ENCODE measurements around the gene ARHGAP36. TPM values are rescaled to one million over a fixed set of nuclear protein-coding genes. Genes with fewer than 3 reads are reported as not detected.

ARHGAP36 gene
- total and polyA plus RNA-seq, 8 donors: 0.05 TPM; not detected in 7

- no peak overlapping the region for H3K4me3 ChIP-seq
- WGBS, 5 donors: 20 to 42% (median 37%) methylated on average over 2 to 5 of the region's 5 CpGs
- DNase-seq: no peak
- TF ChIP-seq EP300 (IDR thresholded peaks at IDR 0.05) (no peak), POLR2AphosphoS5 (IDR thresholded peaks at IDR 0.05) (no peak), CTCF (IDR thresholded peaks at IDR 0.05) (no peak), POLR2A (IDR thresholded peaks at IDR 0.05) (no peak)
- no peaks in the 10 kb centered on the region for H3K4me1 ChIP-seq
- H3K27ac ChIP-seq: no peak overlapping the region
- intact Hi-C loops (cut with DNase I; ENCODE audit: low total_unique reads): no loop called here
- H3K36me3 ChIP-seq: no peaks in the 10 kb centered on the region
- peaks cover 0 to 4% (median 3%) of the 10 kb centered on the region in 3 donors for H3K27me3 ChIP-seq
- H3K9me3 ChIP-seq: no peaks in the 10 kb centered on the region
Measured at GRCh38 chrX:131045726-131046125, 12.4 kb upstream of the ARHGAP36 start.

GRCh38 chrX:131046596-131046995, 11.6 kb upstream of the ARHGAP36 start:
- Histone ChIP-seq H3K27ac (no peak overlapping the region), H3K36me3 (no peaks in the 10 kb centered on the region), H3K9me3 (no peaks in the 10 kb centered on the region), H3K4me1 (no peaks in the 10 kb centered on the region), H3K4me3 (no peak overlapping the region), H3K27me3 (peaks cover 0 to 4% (median 3%) of the 10 kb centered on the region in 3 donors)
- intact Hi-C loops (cut with DNase I; ENCODE audit: low total_unique reads): no loop called here
- no peak for DNase-seq
- TF ChIP-seq EP300 (IDR thresholded peaks at IDR 0.05) (no peak), POLR2AphosphoS5 (IDR thresholded peaks at IDR 0.05) (no peak), POLR2A (IDR thresholded peaks at IDR 0.05) (no peak), CTCF (IDR thresholded peaks at IDR 0.05) (no peak)
- 16 to 49% (median 47%) methylated on average over 5 of the region's 5 CpGs for WGBS, 5 donors

GRCh38 chrX:131047180-131047579, 11.0 kb upstream of the ARHGAP36 start:
- intact Hi-C loops (cut with DNase I; ENCODE audit: low total_unique reads): no loop called here
- H3K27ac ChIP-seq: no peak overlapping the region
- WGBS, 5 donors: 70 to 76% (median 73%) methylated on average over 9 of the region's 9 CpGs
- H3K27me3 ChIP-seq: peaks cover 0 to 4% (median 3%) of the 10 kb centered on the region in 3 donors
- H3K36me3 ChIP-seq: no peaks in the 10 kb centered on the region
- no peaks in the 10 kb centered on the region for H3K4me1 ChIP-seq
- H3K9me3 ChIP-seq: no peaks in the 10 kb centered on the region
- H3K4me3 ChIP-seq: no peak overlapping the region
- no peak for TF ChIP-seq CTCF (IDR thresholded peaks at IDR 0.05)
- no peak for TF ChIP-seq EP300 (IDR thresholded peaks at IDR 0.05)
- TF ChIP-seq POLR2A (IDR thresholded peaks at IDR 0.05): no peak
- no peak for TF ChIP-seq POLR2AphosphoS5 (IDR thresholded peaks at IDR 0.05)
- DNase-seq: no peak

GRCh38 chrX:131053076-131053475, 5.1 kb upstream of the ARHGAP36 start:
- no peaks in the 10 kb centered on the region for H3K36me3 ChIP-seq
- H3K27me3 ChIP-seq: peaks cover 3 to 12% (median 8%) of the 10 kb centered on the region in 3 donors
- H3K4me3 ChIP-seq: no peak overlapping the region
- no peaks in the 10 kb centered on the region for H3K4me1 ChIP-seq
- no peak for TF ChIP-seq POLR2A (IDR thresholded peaks at IDR 0.05)
- TF ChIP-seq POLR2AphosphoS5 (IDR thresholded peaks at IDR 0.05): no peak
- TF ChIP-seq CTCF (IDR thresholded peaks at IDR 0.05): no peak
- no peak for TF ChIP-seq EP300 (IDR thresholded peaks at IDR 0.05)
- WGBS, 5 donors: 78 to 89% (median 81%) methylated on average over 5 of the region's 5 CpGs
- intact Hi-C loops (cut with DNase I; ENCODE audit: low total_unique reads): no loop called here
- DNase-seq: no peak
- no peak overlapping the region for H3K27ac ChIP-seq
- H3K9me3 ChIP-seq: peaks cover 0 to 6% (median 2%) of the 10 kb centered on the region in 4 donors

All from stomach (tissue), 9 donors.